GM19351 (cell line): ENCODE results near the gene ZNF763.
A peak's percentile ranks its signal among the peaks of the same experiment; 100 is the strongest.
"Not testable (repeated sequence)": the region's sequence is repeated elsewhere in the genome, so short reads cannot be mapped to it uniquely, and the experiment has no call there.

ENCODE experiments used
- ATAC-seq: cut with Tn5 transposase; IDR thresholded peaks from one replicate; pipeline ENCODE4 v1.9.1; 2021; ENCODE audit warnings: mild to moderate bottlenecking, moderate library complexity; ENCODE audit not compliant: unreplicated experiment

The ZNF763 gene

GRCh38 chr19:11971041-11971440, 6.2 kb downstream of the ZNF763 start:
- no peak for ATAC-seq

GRCh38 chr19:11973019-11973810, 8.4 kb downstream of the ZNF763 start:
- ATAC-seq: no peak

- no peak for ATAC-seq
Measured at GRCh38 chr19:11978492-11979100, 13.8 kb downstream of the ZNF763 start.

- ATAC-seq: no peak
Measured at GRCh38 chr19:11979527-11979926, 14.7 kb downstream of the ZNF763 start.

- no peak for ATAC-seq
Measured at GRCh38 chr19:11982526-11982925, 17.7 kb downstream of the ZNF763 start.

- ATAC-seq: no peak
Measured at GRCh38 chr19:11984986-11985385, 20.1 kb downstream of the ZNF763 start.

GRCh38 chr19:11986754-11987153, 21.9 kb downstream of the ZNF763 start:
- no peak for ATAC-seq

GRCh38 chr19:11987405-11988281, 22.8 kb downstream of the ZNF763 start:
- ATAC-seq: peak; percentile 88

- no peak for ATAC-seq
Measured at GRCh38 chr19:11989112-11989456, 24.2 kb downstream of the ZNF763 start.

- not testable (repeated sequence) for ATAC-seq
Measured at GRCh38 chr19:11991921-11992320, 27.1 kb downstream of the ZNF763 start.

GRCh38 chr19:11995174-11995573, 30.3 kb downstream of the ZNF763 start:
- no peak for ATAC-seq

- ATAC-seq: no peak
Measured at GRCh38 chr19:12000152-12000981, 35.5 kb downstream of the ZNF763 start.

- ATAC-seq: no peak
Measured at GRCh38 chr19:12015015-12015752, 50.3 kb downstream of the ZNF763 start.

- no peak for ATAC-seq
Measured at GRCh38 chr19:12015753-12016116, 50.9 kb downstream of the ZNF763 start.
